MM.1S (cell line): ENCODE results near the gene POLL.
"Not testable (repeated sequence)": the region's sequence is repeated elsewhere in the genome, so short reads cannot be mapped to it uniquely, and the experiment has no call there.

Experiments
- DNase-seq: peaks from one replicate; pipeline ENCODE4 v3.0.0-alpha.2; 2015
- H2AFZ ChIP-seq: fragments of 300-600 bp; sonication (generic); 2 replicates; pipeline ENCODE4 v1.6.0; 2016; ENCODE audit warnings: antibody characterized with exemption, low read length
- H3F3A ChIP-seq: fragments of 300-600 bp; sonication (generic); 2 replicates; pipeline ENCODE4 v1.6.1; 2016; ENCODE audit warnings: mild to moderate bottlenecking, antibody characterized with exemption, low read length, moderate library complexity, mixed read lengths; ENCODE audit not compliant: insufficient read depth
- H3K27ac ChIP-seq: fragments of 300-600 bp; sonication (generic); 2 replicates; pipeline ENCODE4 v1.5.1; 2016; ENCODE audit warnings: mild to moderate bottlenecking, low read length
- H3K27me3 ChIP-seq: fragments of 300-600 bp; sonication (generic); replicated peaks from 2 replicates; pipeline ENCODE4 v1.6.0; 2016; ENCODE audit warnings: low read length; ENCODE audit not compliant: insufficient read depth
- H3K36me3 ChIP-seq: fragments of 300-600 bp; sonication (generic); replicated peaks from 2 replicates; pipeline ENCODE4 v1.6.1; 2016; ENCODE audit warnings: mild to moderate bottlenecking, low read length, mixed read lengths; ENCODE audit not compliant: insufficient read depth
- H3K4me1 ChIP-seq: fragments of 300-600 bp; sonication (generic); 2 replicates; pipeline ENCODE4 v1.6.1; 2016; ENCODE audit warnings: low read length, mixed read lengths
- H3K4me2 ChIP-seq: fragments of 300-600 bp; sonication (generic); 2 replicates; pipeline ENCODE4 v1.6.0; 2016; ENCODE audit warnings: low read depth, low read length
- H3K4me3 ChIP-seq: fragments of 300-600 bp; sonication (generic); 2 replicates; pipeline ENCODE4 v1.5.1; 2016; ENCODE audit warnings: low read length, mixed read lengths
- H3K79me2 ChIP-seq: fragments of 300-600 bp; sonication (generic); 2 replicates; pipeline ENCODE4 v1.6.1; 2016; ENCODE audit warnings: mixed run types, low read length, mixed read lengths
- H3K9ac ChIP-seq: fragments of 300-600 bp; sonication (generic); 2 replicates; pipeline ENCODE4 v1.6.1; 2016; ENCODE audit warnings: low read length, mixed read lengths
- H3K9me2 ChIP-seq: fragments of 300-600 bp; sonication (generic); replicated peaks from 2 replicates; pipeline ENCODE4 v1.6.1; 2016; ENCODE audit warnings: mild to moderate bottlenecking, low read length, mixed read lengths; ENCODE audit not compliant: insufficient read depth
- H3K9me3 ChIP-seq: fragments of 300-600 bp; sonication (generic); replicated peaks from 2 replicates; pipeline ENCODE4 v1.6.1; 2016; ENCODE audit warnings: mild to moderate bottlenecking, low read length, mixed read lengths; ENCODE audit not compliant: insufficient read depth
- H4K20me1 ChIP-seq: fragments of 300-600 bp; sonication (generic); 2 replicates; pipeline ENCODE4 v1.6.1; 2016; ENCODE audit warnings: mild to moderate bottlenecking, low read length, moderate library complexity, mixed read lengths; ENCODE audit not compliant: insufficient read depth
- EZH2 ChIP-seq: fragments of 300-600 bp; sonication (generic); optimal IDR thresholded peaks from 2 replicates; pipeline ENCODE3; 2017; ENCODE audit warnings: low read depth, mild to moderate bottlenecking, antibody characterized with exemption, low read length, mixed read lengths
- EZH2phosphoT487 ChIP-seq: fragments of 300-600 bp; sonication (generic); IDR thresholded peaks from 2 replicates; pipeline ENCODE4 v1.6.1; 2018; ENCODE audit warnings: antibody characterized with exemption, low read length
- TF ChIP-seq, protein P1 (sequence below): fragments of 300-600 bp; sonication (generic); IDR thresholded peaks from 2 replicates; pipeline ENCODE4 v1.5.1; 2016; ENCODE audit warnings: antibody characterized with exemption, low read length, mixed read lengths

Gene POLL

DNA sequence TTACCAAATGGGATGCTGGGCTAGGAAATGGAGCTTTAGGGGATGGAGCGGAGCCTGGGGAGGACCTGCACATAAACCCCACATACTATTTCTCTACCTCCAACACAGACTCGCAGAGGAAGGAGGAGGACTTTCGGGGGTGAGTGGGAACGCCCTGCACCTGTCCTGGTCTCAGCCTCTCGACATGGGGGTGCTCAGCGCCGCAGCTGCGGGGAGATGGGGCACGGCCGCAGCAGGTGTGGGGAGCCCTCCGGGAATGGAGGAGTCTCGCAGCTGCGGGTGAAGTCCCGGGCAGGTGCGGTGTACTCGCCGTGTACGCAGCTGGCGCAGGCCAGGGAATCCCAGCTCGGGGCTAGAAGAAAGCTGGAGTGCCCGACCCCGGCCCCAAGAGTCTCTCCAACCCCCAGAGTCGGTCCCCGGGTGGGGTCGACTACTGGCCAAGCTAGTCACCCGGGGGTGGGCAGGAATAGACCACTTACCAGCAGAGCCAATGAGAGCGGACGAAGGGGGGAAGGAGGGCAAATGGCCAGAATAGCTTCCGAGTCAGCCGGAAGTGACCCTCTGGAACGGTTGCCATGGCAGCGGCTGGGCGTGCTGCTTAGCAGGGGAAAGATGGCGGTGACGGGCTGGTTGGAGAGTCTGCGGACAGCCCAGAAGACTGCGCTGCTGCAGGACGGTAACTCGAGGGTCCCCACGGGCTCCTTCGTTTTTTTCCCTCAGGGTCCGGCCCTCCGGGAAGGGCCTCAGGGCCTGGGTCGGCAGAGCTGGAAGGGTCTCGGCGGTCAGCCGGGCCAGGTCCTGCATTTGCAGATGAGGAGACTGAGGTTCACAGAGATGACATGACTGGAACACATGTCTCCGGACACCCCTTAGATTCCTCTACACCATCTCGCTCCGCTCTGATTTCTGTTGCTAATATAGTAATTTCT, at the start of gene POLL, which contains the start of gene DPCD:
Gene POLL (minus strand): TSS at position 533 of the 929 bp plus-strand sequence. CDS start 897 bp downstream, outside the sequence.
Gene DPCD (plus strand): TSS at position 597 of the 929 bp plus-strand sequence. CDS start 16 bp downstream, at position 613.
- peak within 1 kb of the TSS; percentile 70 for H3K4me3 ChIP-seq
- H3K9me3 ChIP-seq = no peaks in the 10 kb centered on the region
- peak; percentile 95 for DNase-seq
- H3F3A ChIP-seq = peaks cover 6% of the 10 kb centered on the region; the same call in 1 of the 2 replicates
- H3K27ac ChIP-seq = peak within 1 kb of the TSS; percentile 78; the same call in 1 of the 2 replicates
- no peaks in the 10 kb centered on the region; the same call in 1 of the 2 replicates for H3K36me3 ChIP-seq
- TF ChIP-seq EZH2 = no peak
- TF ChIP-seq, protein P1, sequence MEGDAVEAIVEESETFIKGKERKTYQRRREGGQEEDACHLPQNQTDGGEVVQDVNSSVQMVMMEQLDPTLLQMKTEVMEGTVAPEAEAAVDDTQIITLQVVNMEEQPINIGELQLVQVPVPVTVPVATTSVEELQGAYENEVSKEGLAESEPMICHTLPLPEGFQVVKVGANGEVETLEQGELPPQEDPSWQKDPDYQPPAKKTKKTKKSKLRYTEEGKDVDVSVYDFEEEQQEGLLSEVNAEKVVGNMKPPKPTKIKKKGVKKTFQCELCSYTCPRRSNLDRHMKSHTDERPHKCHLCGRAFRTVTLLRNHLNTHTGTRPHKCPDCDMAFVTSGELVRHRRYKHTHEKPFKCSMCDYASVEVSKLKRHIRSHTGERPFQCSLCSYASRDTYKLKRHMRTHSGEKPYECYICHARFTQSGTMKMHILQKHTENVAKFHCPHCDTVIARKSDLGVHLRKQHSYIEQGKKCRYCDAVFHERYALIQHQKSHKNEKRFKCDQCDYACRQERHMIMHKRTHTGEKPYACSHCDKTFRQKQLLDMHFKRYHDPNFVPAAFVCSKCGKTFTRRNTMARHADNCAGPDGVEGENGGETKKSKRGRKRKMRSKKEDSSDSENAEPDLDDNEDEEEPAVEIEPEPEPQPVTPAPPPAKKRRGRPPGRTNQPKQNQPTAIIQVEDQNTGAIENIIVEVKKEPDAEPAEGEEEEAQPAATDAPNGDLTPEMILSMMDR = no peak
- TF ChIP-seq EZH2phosphoT487 = no peak
- H3K4me2 ChIP-seq = peak within 1 kb of the TSS; percentile 82
- H3K9ac ChIP-seq = peak within 1 kb of the TSS; percentile 66
- H3K79me2 ChIP-seq = peaks cover 11% of the 10 kb centered on the region
- H4K20me1 ChIP-seq = no peaks in the 10 kb centered on the region
- H3K9me2 ChIP-seq = no peaks in the 10 kb centered on the region
- H2AFZ ChIP-seq = peak within 1 kb of the TSS; percentile 76
- H3K4me1 ChIP-seq = peaks cover 12% of the 10 kb centered on the region
- H3K27me3 ChIP-seq = no peaks in the 10 kb centered on the region

DNA sequence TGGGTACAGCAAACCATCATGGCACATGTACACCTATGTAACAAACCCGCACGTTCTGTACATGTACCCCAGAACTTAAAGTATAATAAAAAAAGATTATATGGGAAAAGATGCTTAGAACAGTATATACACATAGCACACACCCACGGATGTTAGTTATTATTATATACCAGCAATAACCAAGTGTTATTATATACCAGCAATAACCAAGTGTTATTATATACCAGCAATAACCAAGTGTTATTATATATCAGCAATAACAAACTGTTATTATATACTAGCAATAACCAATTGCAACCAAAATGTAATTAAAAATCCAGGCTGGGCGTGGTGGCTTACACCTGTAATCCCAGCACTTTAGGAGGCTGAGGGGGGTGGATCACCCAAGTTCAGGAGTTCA, 45.5 kb upstream of the POLL start:
- not testable (repeated sequence) for H3K4me2 ChIP-seq, H3F3A ChIP-seq, H3K27ac ChIP-seq, H3K79me2 ChIP-seq, H3K9me3 ChIP-seq, H3K27me3 ChIP-seq, H4K20me1 ChIP-seq, H3K9ac ChIP-seq, H3K9me2 ChIP-seq, H3K36me3 ChIP-seq, H3K4me3 ChIP-seq, DNase-seq, H2AFZ ChIP-seq, H3K4me1 ChIP-seq

DNA sequence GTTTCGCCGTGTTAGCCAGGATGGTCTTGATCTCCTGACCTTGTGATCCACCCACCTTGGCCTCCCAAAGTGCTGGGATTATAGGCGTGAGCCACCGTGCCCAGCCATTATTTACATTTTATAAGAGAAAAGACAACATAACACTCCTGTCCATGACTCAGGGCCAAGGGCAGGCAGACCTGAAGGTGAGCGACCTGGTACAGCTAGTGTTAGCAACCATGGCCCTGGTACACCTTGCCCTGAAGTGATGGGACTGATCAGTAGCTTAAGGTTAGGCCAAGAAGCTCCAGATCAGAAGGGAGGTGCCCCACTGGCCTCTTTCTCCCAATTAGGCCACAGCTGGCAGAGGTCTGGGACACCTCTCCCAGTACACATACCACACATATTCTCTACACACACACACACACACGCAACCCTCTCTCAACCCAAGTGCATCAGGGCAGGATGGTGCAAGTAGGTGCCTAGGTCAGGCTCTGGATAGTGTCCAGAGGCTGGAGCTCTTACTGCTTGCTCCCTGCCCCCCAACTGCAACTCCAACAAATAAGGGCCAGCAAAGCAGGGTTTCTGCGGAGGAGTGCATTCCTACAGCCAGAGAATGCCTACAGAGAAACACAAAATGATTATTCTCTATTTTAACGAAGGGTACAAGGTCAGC, 43.9 kb upstream of the POLL start:
- Histone ChIP-seq H3K9me2 (no peaks in the 10 kb centered on the region), H3K79me2 (no peaks in the 10 kb centered on the region), H3K4me3 (no peak overlapping the region), H3K4me1 (no peaks in the 10 kb centered on the region), H3K36me3 (no peaks in the 10 kb centered on the region), H3K9me3 (no peaks in the 10 kb centered on the region), H3K9ac (no peak overlapping the region), H3F3A (no peaks in the 10 kb centered on the region), H3K27me3 (no peaks in the 10 kb centered on the region), H3K27ac (no peak overlapping the region), H2AFZ (no peak overlapping the region), H4K20me1 (no peaks in the 10 kb centered on the region), H3K4me2 (no peak overlapping the region)
- TF ChIP-seq EZH2 (no peak), EZH2phosphoT487 (no peak)
- TF ChIP-seq, protein P1 = no peak
- DNase-seq = no peak

DNA sequence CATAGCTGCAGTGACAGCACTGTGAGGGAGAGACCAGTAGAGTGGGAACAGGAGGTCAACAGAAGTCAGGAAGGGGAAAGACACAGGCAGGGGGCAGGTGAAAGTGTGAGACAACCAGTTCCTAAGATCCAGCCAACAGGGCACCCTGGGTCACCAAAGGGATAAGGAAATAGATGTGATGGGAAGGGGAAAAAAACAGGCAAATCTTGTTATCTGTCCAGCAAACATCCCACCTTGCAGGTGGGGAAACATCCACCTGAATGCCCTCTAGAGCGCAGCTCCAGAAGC, 42.5 kb upstream of the POLL start:
- no peak overlapping the region for H3K9ac ChIP-seq
- H3K9me3 ChIP-seq = no peaks in the 10 kb centered on the region
- TF ChIP-seq, protein P1 = no peak
- no peak for TF ChIP-seq EZH2
- TF ChIP-seq EZH2phosphoT487 = no peak
- no peaks in the 10 kb centered on the region for H3K36me3 ChIP-seq
- DNase-seq = no peak
- no peaks in the 10 kb centered on the region for H3K9me2 ChIP-seq
- no peak overlapping the region for H3K4me3 ChIP-seq
- H4K20me1 ChIP-seq = no peaks in the 10 kb centered on the region
- H3F3A ChIP-seq = no peaks in the 10 kb centered on the region
- no peaks in the 10 kb centered on the region for H3K79me2 ChIP-seq
- no peaks in the 10 kb centered on the region for H3K27me3 ChIP-seq
- no peaks in the 10 kb centered on the region for H3K4me1 ChIP-seq
- H3K4me2 ChIP-seq = no peak overlapping the region
- no peak overlapping the region for H3K27ac ChIP-seq
- H2AFZ ChIP-seq = no peak overlapping the region
